NCI-H82 (cell line): ENCODE measurements around the gene NUDT4B.
"Not testable (repeated sequence)": the region's sequence is repeated elsewhere in the genome, so short reads cannot be mapped to it uniquely, and the experiment has no call there.

Source experiments
- DNase-seq: peaks from one replicate; lab custom pipeline; 2025; lab: John Stamatoyannopoulos, UW

NUDT4B gene

GRCh38 chr1:148748563-148749334 lies at the start of gene NUDT4B:
Gene NUDT4B (plus strand): TSS chr1:148748774. CDS start chr1:148748953, 179 bp downstream.
- DNase-seq = not testable (repeated sequence)

GRCh38 chr1:148699357-148699756 lies 49.2 kb upstream of the NUDT4B start:
- not testable (repeated sequence) for DNase-seq

GRCh38 chr1:148702242-148702641 lies 46.3 kb upstream of the NUDT4B start:
- DNase-seq = not testable (repeated sequence)

DNA sequence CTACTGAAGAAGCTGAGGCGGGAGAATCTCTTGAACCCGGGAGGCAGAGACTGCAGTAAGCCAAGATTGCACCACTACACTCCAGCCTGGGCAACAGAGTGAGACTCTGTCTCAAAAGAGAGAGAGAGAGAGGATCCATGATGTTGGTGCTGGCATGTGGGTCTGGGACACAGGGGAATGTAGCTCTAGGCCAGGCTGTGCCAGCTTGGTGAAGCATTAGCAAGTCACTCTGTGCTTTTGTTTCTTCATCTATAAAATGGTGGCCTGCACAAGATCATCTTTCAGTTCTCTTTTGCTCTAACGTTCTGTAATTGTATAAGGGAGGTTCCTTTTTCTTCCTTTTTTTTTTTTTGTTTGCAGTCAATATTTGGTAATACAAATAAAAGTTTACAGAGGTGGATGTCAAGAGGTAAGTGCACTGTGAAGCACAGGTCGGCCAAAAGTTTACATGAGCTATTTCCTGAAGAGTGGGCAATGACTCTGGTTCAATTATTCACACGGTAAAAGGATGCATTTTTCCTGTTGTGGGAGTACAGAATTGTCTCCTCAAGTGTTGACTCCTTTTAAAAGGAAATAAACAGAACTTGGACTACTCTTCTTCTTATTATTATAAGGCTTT lies 44.5 kb upstream of the NUDT4B start:
- DNase-seq = not testable (repeated sequence)

DNA sequence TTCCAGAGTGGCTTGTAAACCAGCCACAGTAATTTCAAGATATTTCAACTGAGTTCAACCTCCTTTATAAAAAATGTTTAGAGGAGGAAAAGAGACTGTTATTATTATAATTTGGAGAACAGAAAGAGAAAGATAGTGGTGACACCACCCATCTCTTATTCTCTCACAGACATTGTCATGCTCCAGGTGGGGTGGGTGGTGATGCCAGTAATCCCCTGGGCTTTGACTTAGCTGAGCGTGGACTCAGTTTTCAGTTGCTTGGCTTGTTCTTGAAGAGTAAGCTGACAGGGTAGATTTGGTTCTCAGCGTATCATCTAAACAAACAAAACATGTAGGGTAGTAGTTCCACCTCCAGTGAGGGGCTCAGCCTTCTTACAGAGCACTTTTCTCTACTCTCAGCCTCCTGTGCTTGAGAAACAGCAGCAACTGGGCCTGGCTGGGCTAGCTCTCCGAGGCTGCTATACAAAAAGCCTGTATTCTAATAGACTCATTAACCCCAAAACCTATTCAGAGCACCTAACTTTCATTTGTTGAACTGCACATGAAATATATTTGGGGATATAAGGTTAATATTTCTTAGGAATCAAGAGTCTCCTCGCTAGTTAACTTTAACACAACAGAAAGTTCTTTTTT lies 43.1 kb upstream of the NUDT4B start:
- DNase-seq = not testable (repeated sequence)

GRCh38 chr1:148708779-148709333 lies 39.7 kb upstream of the NUDT4B start:
- DNase-seq = not testable (repeated sequence)

GRCh38 chr1:148710772-148711523 lies 37.6 kb upstream of the NUDT4B start:
- DNase-seq = not testable (repeated sequence)

- DNase-seq = not testable (repeated sequence)
Observed at GRCh38 chr1:148712353-148712752, 36.2 kb upstream of the NUDT4B start.

- not testable (repeated sequence) for DNase-seq
Observed at GRCh38 chr1:148715518-148715917, 33.1 kb upstream of the NUDT4B start.

DNA sequence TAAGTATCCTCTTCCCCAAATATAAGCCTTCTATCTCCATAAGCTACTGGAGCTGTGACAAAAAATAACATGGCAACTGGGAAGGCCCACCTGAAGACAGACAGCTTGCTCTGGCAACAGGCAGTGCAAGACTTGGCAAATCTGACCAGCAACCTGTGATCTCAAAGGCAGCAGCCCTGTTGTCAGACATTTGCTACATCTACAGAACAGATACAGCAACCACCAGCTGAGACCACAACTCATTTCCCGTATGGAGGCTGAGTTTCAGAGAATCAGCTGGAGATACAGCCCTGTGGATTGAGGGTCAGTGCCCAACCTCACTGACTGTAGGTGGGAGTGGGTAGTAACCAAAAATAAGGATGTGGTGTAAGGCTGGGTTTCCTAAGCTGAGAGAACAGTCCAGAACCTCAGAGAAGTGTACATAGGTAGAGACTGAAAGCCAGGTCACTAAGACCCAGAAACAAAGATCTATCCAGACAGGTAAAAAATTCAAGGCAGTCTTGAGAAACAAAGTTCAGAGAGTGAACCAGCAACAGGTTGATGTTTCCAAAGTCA lies 31.5 kb upstream of the NUDT4B start:
- DNase-seq = not testable (repeated sequence)

DNA sequence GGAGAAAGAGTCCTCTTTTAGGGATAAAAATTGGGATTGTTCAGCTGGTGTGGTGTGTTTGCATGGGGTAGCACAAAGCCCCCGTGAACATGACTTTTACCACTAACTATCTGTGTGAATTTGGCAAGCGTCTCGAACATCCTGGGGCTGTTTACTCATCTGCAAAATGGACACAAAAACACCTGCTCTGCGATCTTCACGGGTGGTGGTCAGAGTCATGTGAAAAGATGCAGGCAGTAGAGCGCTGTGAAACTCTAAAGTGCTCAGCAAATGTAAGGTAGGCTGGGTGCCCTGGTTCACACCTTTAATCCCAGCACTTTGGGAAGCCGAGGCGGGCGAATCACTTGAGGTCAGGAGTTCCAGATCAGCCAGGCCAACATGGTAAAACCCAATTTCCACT lies 27.7 kb upstream of the NUDT4B start:
- DNase-seq = not testable (repeated sequence)

- DNase-seq = not testable (repeated sequence)
Observed at GRCh38 chr1:148722758-148723157, 25.8 kb upstream of the NUDT4B start.

- not testable (repeated sequence) for DNase-seq
Observed at GRCh38 chr1:148723515-148723914, 25.1 kb upstream of the NUDT4B start.

GRCh38 chr1:148724872-148725271 lies 23.7 kb upstream of the NUDT4B start:
- DNase-seq = not testable (repeated sequence)

- not testable (repeated sequence) for DNase-seq
Observed at GRCh38 chr1:148727862-148728261, 20.7 kb upstream of the NUDT4B start.

- not testable (repeated sequence) for DNase-seq
Observed at GRCh38 chr1:148729128-148729527, 19.4 kb upstream of the NUDT4B start.

GRCh38 chr1:148729541-148729940 lies 19.0 kb upstream of the NUDT4B start:
- DNase-seq = not testable (repeated sequence)

- not testable (repeated sequence) for DNase-seq
Observed at GRCh38 chr1:148732277-148732676, 16.3 kb upstream of the NUDT4B start.

DNA sequence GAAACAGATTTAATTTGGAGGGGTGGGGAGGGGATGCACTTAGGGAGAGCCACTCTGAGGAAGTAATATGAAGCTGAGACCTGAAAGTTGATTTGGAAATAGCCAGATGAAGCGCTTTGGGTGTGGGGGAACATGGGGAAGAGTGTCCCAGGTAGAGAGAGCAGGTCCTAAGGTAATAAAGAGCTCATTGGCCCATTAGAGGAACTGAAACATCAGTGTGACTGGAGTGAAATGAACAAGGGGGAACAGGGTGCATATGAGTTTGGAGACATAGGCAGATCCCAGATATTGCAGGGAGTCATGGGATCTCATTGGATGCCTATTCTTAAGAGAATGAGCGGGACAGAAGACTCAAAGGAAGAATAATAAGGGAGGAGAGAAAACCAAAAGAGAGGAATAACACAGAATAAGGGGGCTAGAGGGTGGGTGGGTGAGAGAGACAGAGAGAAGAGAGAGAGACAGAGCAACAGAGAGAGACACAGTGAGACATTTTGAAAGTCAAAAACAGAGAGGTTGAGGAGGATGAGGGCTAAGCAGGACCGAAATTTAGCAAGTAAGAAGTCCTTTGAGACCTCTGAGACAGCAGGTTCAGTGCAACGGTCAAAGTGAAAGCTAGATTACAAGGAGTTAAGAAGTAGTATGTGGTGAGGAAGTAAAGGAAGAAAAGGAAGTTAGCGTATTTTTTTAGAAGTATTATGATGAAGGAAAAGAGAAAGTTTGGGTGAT lies 14.8 kb upstream of the NUDT4B start:
- not testable (repeated sequence) for DNase-seq

DNA sequence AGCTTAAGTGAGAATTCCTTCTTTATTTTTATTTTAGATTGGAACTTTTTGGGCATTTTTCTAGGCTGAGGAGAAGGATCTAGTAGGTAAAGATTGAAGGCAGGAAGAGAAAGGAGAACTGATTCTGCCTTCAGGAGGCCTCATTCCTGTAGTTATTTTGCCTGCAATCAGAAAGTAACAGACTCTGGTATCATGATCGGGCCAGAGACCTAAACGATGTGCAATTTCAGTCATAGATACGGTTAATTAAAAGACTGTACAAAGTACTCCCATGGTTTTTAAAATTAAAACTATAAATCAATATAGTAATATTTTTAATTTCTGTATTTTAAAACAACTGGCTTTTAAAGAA lies 14.3 kb upstream of the NUDT4B start:
- not testable (repeated sequence) for DNase-seq

- DNase-seq = not testable (repeated sequence)
Observed at GRCh38 chr1:148735538-148735937, 13.0 kb upstream of the NUDT4B start.
